Large intestine (tissue), 3 donors: ENCODE measurements around the gene NEMF. TPM values are rescaled to one million over a fixed set of nuclear protein-coding genes. Genes with fewer than 3 reads are reported as not detected.
A peak's percentile ranks its signal among the peaks of the same experiment; 100 is the strongest.

ENCODE experiments used
- DNase-seq, 2 donors: peaks; one replicate each; pipeline versions ENCODE4 v3.0.0 to v3.0.0-alpha.2; 2013
- H3K27ac ChIP-seq: one replicate; pipeline ENCODE4 v1.5.1; 2013; ENCODE audit warnings: low read length
- H3K27me3 ChIP-seq: 2 replicates; pipeline ENCODE4 v1.6.1; 2013; ENCODE audit warnings: low read length; ENCODE audit not compliant: control insufficient read depth, insufficient read depth
- H3K36me3 ChIP-seq: 2 replicates; pipeline ENCODE4 v1.6.1; 2013; ENCODE audit warnings: low read length; ENCODE audit not compliant: control insufficient read depth, insufficient read depth
- H3K4me1 ChIP-seq: one replicate; pipeline ENCODE4 v1.6.1; 2013; ENCODE audit warnings: low read length; ENCODE audit not compliant: control insufficient read depth, insufficient read depth
- H3K4me3 ChIP-seq: one replicate; pipeline ENCODE4 v1.5.1; 2013; ENCODE audit warnings: low read length
- H3K9me3 ChIP-seq: one replicate; pipeline ENCODE4 v1.6.1; 2013; ENCODE audit warnings: mild to moderate bottlenecking, low read depth, low read length, moderate library complexity; ENCODE audit not compliant: control insufficient read depth
- WGBS: methylation state at CpG from one replicate; pipeline ENCODE4 v1.1.5; 2013; ENCODE audit warnings: low lambda C conversion rate; ENCODE audit not compliant: insufficient coverage; 5-methylcytosine and 5-hydroxymethylcytosine counted together
- polyA plus RNA-seq: library from polyadenylated mRNA; unstranded; fragments of 120-200 nt; gene quantifications from one replicate; pipeline ENCODE4 v1.2.1, GENCODE V29; 2013

NEMF gene
- polyA plus RNA-seq, 1 donor = 49.6 TPM

GRCh38 chr14:49863487-49864281 lies 11.1 kb upstream of the NEMF start:
- H3K27me3 ChIP-seq = no peaks in the 10 kb centered on the region
- DNase-seq = peak in 1 of 2 donors; percentile 48

GRCh38 chr14:49862089-49862673 lies 9.6 kb upstream of the NEMF start:
- Histone ChIP-seq H3K9me3 (peaks cover 2% of the 10 kb centered on the region), H3K27me3 (no peaks in the 10 kb centered on the region), H3K36me3 (no peaks in the 10 kb centered on the region), H3K4me1 (peaks cover 6% of the 10 kb centered on the region), H3K4me3 (peak overlapping the region; percentile 76), H3K27ac (peak overlapping the region; percentile 100)
- WGBS = no CpG with 5 or more reads among the region's 30 CpGs
- DNase-seq = peak; percentile 88 to 92

More at GRCh38 chr14:49863487-49864281, 11.1 kb upstream of the NEMF start:
- peaks cover 2% of the 10 kb centered on the region for H3K9me3 ChIP-seq
- H3K27ac ChIP-seq = peak overlapping the region; percentile 100
- H3K4me1 ChIP-seq = peaks cover 9% of the 10 kb centered on the region
- WGBS = 30% methylated on average over 2 of the region's 9 CpGs
- no peaks in the 10 kb centered on the region for H3K36me3 ChIP-seq
- peak overlapping the region; percentile 76 for H3K4me3 ChIP-seq

- no peaks in the 10 kb centered on the region for H3K36me3 ChIP-seq
- peak overlapping the region; percentile 76 for H3K4me3 ChIP-seq
- no peaks in the 10 kb centered on the region for H3K27me3 ChIP-seq
- DNase-seq = peak in 1 of 2 donors; percentile 54
- no CpG with 5 or more reads among the region's 12 CpGs for WGBS
- peak overlapping the region; percentile 100 for H3K27ac ChIP-seq
- peaks cover 2% of the 10 kb centered on the region for H3K9me3 ChIP-seq
- H3K4me1 ChIP-seq = peaks cover 6% of the 10 kb centered on the region
Measured at GRCh38 chr14:49861699-49862088, 9.1 kb upstream of the NEMF start.

GRCh38 chr14:49860988-49861698 lies 8.6 kb upstream of the NEMF start:
- Histone ChIP-seq H3K4me1 (peaks cover 6% of the 10 kb centered on the region), H3K36me3 (no peaks in the 10 kb centered on the region), H3K9me3 (peaks cover 2% of the 10 kb centered on the region), H3K27me3 (no peaks in the 10 kb centered on the region), H3K27ac (peak overlapping the region; percentile 100), H3K4me3 (peak overlapping the region; percentile 76)
- no peak for DNase-seq
- WGBS = no CpG with 5 or more reads among the region's 4 CpGs

GRCh38 chr14:49858383-49858782 lies 5.8 kb upstream of the NEMF start:
- Histone ChIP-seq H3K27ac (no peak overlapping the region), H3K4me3 (no peak overlapping the region), H3K4me1 (peaks cover 3% of the 10 kb centered on the region), H3K27me3 (no peaks in the 10 kb centered on the region), H3K9me3 (peaks cover 2% of the 10 kb centered on the region), H3K36me3 (no peaks in the 10 kb centered on the region)
- no peak for DNase-seq
- WGBS = no CpG with 5 or more reads among the region's 3 CpGs

- Histone ChIP-seq H3K27ac (no peak overlapping the region), H3K4me3 (no peak overlapping the region), H3K4me1 (peaks cover 3% of the 10 kb centered on the region), H3K27me3 (no peaks in the 10 kb centered on the region), H3K36me3 (no peaks in the 10 kb centered on the region), H3K9me3 (peaks cover 2% of the 10 kb centered on the region)
- no peak for DNase-seq
- 100% methylated on average over 1 of the region's 6 CpGs for WGBS
Measured at GRCh38 chr14:49857427-49858003, 4.9 kb upstream of the NEMF start.

GRCh38 chr14:49853572-49854375 lies 1.2 kb upstream of the NEMF start:
- Histone ChIP-seq H3K27me3 (no peaks in the 10 kb centered on the region), H3K4me3 (peak overlapping the region; percentile 72), H3K27ac (no peak overlapping the region), H3K4me1 (peaks cover 5% of the 10 kb centered on the region), H3K9me3 (no peaks in the 10 kb centered on the region), H3K36me3 (peaks cover 9% of the 10 kb centered on the region)
- 100% methylated on average over 1 of the region's 27 CpGs for WGBS
- peak; percentile 73 to 84 for DNase-seq

- Histone ChIP-seq H3K4me1 (peaks cover 5% of the 10 kb centered on the region), H3K27ac (peak overlapping the region; percentile 81), H3K4me3 (peak overlapping the region; percentile 72), H3K27me3 (no peaks in the 10 kb centered on the region), H3K36me3 (peaks cover 9% of the 10 kb centered on the region), H3K9me3 (no peaks in the 10 kb centered on the region)
- WGBS = 0% methylated on average over 3 of the region's 14 CpGs
- DNase-seq = no peak
Measured at GRCh38 chr14:49853158-49853477, 530 bp upstream of the NEMF start.

GRCh38 chr14:49851813-49852212 lies 775 bp downstream of the NEMF start:
- no peak for DNase-seq
- H3K9me3 ChIP-seq = no peaks in the 10 kb centered on the region
- peak overlapping the region; percentile 81 for H3K27ac ChIP-seq
- WGBS = 5% methylated on average over 3 of the region's 7 CpGs
- H3K4me1 ChIP-seq = peaks cover 5% of the 10 kb centered on the region
- H3K36me3 ChIP-seq = peaks cover 9% of the 10 kb centered on the region
- H3K4me3 ChIP-seq = peak overlapping the region; percentile 72
- no peaks in the 10 kb centered on the region for H3K27me3 ChIP-seq
